Endothelial cell of umbilical vein (primary cell): ENCODE results near the gene FIG4. TPM values are rescaled to one million over a fixed set of nuclear protein-coding genes. Genes with fewer than 3 reads are reported as not detected.

Experiments used
- BruUV-seq: library from RNA; stranded (reverse); fragments of 400-500 nt; replicated peaks from 2 replicates; lab custom pipeline; 2021; lab: Mats Ljungman, UMichigan
- CTCF ChIA-PET: fragments of 300-600, 350-600 bp; sonication (Branson Sonifier 250); formaldehyde crosslinking; loops from one replicate; lab custom pipeline; 2021; ENCODE audit warnings: antibody characterized with exemption, inconsistent platforms; lab: Charles Lee
- POLR2A ChIA-PET: fragments of 300-600, 350-600 bp; sonication (Branson Sonifier 250); formaldehyde crosslinking; loops from one replicate; lab custom pipeline; 2021; ENCODE audit warnings: antibody characterized with exemption, inconsistent platforms; lab: Charles Lee
- DNase-seq: peaks from one replicate; pipeline ENCODE4 v3.0.0-alpha.2; 2011; ENCODE audit warnings: low read depth, low spot score
- FAIRE-seq: peaks from 2 replicates; lab custom pipeline; 2011; peaks lifted over from hg19 to GRCh38; lab: Jason Lieb, UNC
- H2AFZ ChIP-seq: 2 replicates; pipeline ENCODE4 v1.6.0; 2012; ENCODE audit warnings: low read depth, low read length, control low read depth, inconsistent platforms
- H3K27ac ChIP-seq: 2 replicates; pipeline ENCODE4 v1.5.1; 2011; ENCODE audit warnings: low read depth, mild to moderate bottlenecking, control low read depth, low read length, moderate library complexity; ENCODE audit not compliant: insufficient read depth
- H3K27me3 ChIP-seq, 2 experiments: 2 replicates each; pipeline versions ENCODE4 v1.6.0 to v1.6.1; 2011; ENCODE audit warnings: low read length in 2 of 2, mixed read lengths in 1 of 2; ENCODE audit not compliant: control insufficient read depth in 2 of 2, insufficient read depth in 2 of 2
- H3K36me3 ChIP-seq, 2 experiments: 2 replicates in 1 of 2; 3 replicates in 1 of 2; pipeline ENCODE4 v1.5.1; 2011; ENCODE audit warnings: low read length in 2 of 2, mild to moderate bottlenecking in 1 of 2, moderate library complexity in 1 of 2; ENCODE audit not compliant: control insufficient read depth in 2 of 2, insufficient read depth in 2 of 2; ENCODE audit errors: extremely low read depth in 1 of 2
- H3K4me1 ChIP-seq: 3 replicates; pipeline ENCODE4 v1.5.1; 2011; ENCODE audit warnings: mild to moderate bottlenecking, low read length; ENCODE audit not compliant: control insufficient read depth, insufficient read depth; ENCODE audit errors: extremely low read depth
- H3K4me2 ChIP-seq: 2 replicates; pipeline ENCODE4 v1.6.1; 2011; ENCODE audit warnings: low read length, control low read depth, mixed read lengths; ENCODE audit not compliant: insufficient read depth
- H3K4me3 ChIP-seq, 3 experiments: fragments of 200-600 bp in 1 of 3; sonication (generic), shearing (Covaris generic) in 1 of 3; replicated peaks in 1 of 3; 2 replicates each; pipeline ENCODE4 v1.5.1; 2011 to 2016; ENCODE audit warnings: control low read depth in 3 of 3, low read length in 3 of 3, mild to moderate bottlenecking in 2 of 3, inconsistent platforms in 1 of 3, low read depth in 1 of 3, moderate library complexity in 1 of 3; ENCODE audit not compliant: insufficient read depth in 1 of 3
- H3K79me2 ChIP-seq: 2 replicates; pipeline ENCODE4 v1.6.0; 2012; ENCODE audit warnings: low read length, inconsistent platforms; ENCODE audit not compliant: control insufficient read depth, insufficient read depth
- H3K9ac ChIP-seq: replicated peaks from 2 replicates; pipeline ENCODE3; 2011; ENCODE audit warnings: low read length, control low read depth; ENCODE audit not compliant: insufficient read depth; ENCODE audit errors: extremely low read depth
- H3K9me1 ChIP-seq: replicated peaks from 3 replicates; pipeline ENCODE4 v1.6.0; 2011; ENCODE audit warnings: mild to moderate bottlenecking, low read length; ENCODE audit not compliant: control insufficient read depth, insufficient read depth; ENCODE audit errors: extremely low read depth
- H3K9me3 ChIP-seq: replicated peaks from 2 replicates; pipeline ENCODE4 v1.5.1; 2012; ENCODE audit warnings: low read length, inconsistent platforms; ENCODE audit not compliant: control insufficient read depth, insufficient read depth
- H4K20me1 ChIP-seq: replicated peaks from 2 replicates; pipeline ENCODE3; 2011; ENCODE audit warnings: mild to moderate bottlenecking, low read length; ENCODE audit not compliant: control insufficient read depth, insufficient read depth; ENCODE audit errors: extremely low read depth
- CTCF ChIP-seq, 2 donors: IDR thresholded peaks; 1 replicate in 1 of 2; 2 replicates in 1 of 2; pipeline ENCODE4 v1.5.1; 2011; ENCODE audit warnings: low read length in 2 of 2, mild to moderate bottlenecking in 2 of 2, moderate library complexity in 2 of 2, control low read depth in 1 of 2, inconsistent platforms in 1 of 2, low read depth in 1 of 2; ENCODE audit not compliant: insufficient read depth in 1 of 2; ENCODE audit errors: extremely low read depth in 1 of 2
- EZH2 ChIP-seq: IDR thresholded peaks from 2 replicates; pipeline ENCODE4 v1.6.1; 2012; ENCODE audit warnings: borderline replicate concordance, low read depth, mild to moderate bottlenecking, moderate library complexity, low read length, inconsistent platforms; ENCODE audit not compliant: severe bottlenecking
- FOS ChIP-seq: IDR thresholded peaks from 2 replicates; pipeline ENCODE4 v1.6.1; 2011; ENCODE audit warnings: mild to moderate bottlenecking, low read length, moderate library complexity, borderline replicate concordance; ENCODE audit not compliant: insufficient read depth
- GATA2 ChIP-seq: IDR thresholded peaks from 2 replicates; pipeline ENCODE4 v1.7.0; 2011; ENCODE audit warnings: low read depth, mild to moderate bottlenecking, moderate library complexity, mixed read lengths, low read length; ENCODE audit not compliant: insufficient read length, insufficient read depth
- JUN ChIP-seq: IDR thresholded peaks from 2 replicates; pipeline ENCODE4 v1.6.1; 2011; ENCODE audit warnings: borderline replicate concordance, low read depth; ENCODE audit not compliant: insufficient read length, insufficient read depth
- MAX ChIP-seq: IDR thresholded peaks from 2 replicates; pipeline ENCODE4 v1.6.1; 2011; ENCODE audit not compliant: insufficient read depth, insufficient read length
- MYC ChIP-seq: IDR thresholded peaks from one replicate; pipeline ENCODE4 v1.6.1; 2011; ENCODE audit warnings: mild to moderate bottlenecking, low read depth, low read length
- POLR2A ChIP-seq: IDR thresholded peaks from 2 replicates; pipeline ENCODE4 v1.6.1; 2012; ENCODE audit warnings: low read depth, mild to moderate bottlenecking, control low read depth, low read length
- POLR2AphosphoS5 ChIP-seq: IDR thresholded peaks from 2 replicates; pipeline ENCODE4 v1.6.1; 2012; ENCODE audit warnings: low read depth, mild to moderate bottlenecking, control low read depth, low read length, moderate library complexity; ENCODE audit not compliant: insufficient read depth
- dilution Hi-C: fragments of 300-500 bp; cut with MboI; formaldehyde crosslinking; loops from one replicate; pipeline ENCODE4 v1.15.0; 2019; ENCODE audit warnings: low sequenced_read_pairs; ENCODE audit not compliant: extremely low pct_ligation_motif_present
- intact Hi-C: fragments of 100-400 bp; cut with micrococcal nuclease; formaldehyde crosslinking; loops from one replicate; pipeline ENCODE4 v1.10.0; 2022
- polyA plus RNA-seq, 4 experiments: library from polyadenylated mRNA; depleted of rRNA in 3 of 4; stranded (reverse) in 3 of 4; unstranded in 1 of 4; fragments of >200 nt; gene quantifications; 2 replicates each; pipeline versions ENCODE4 v1.2.1 to v1.2.3, GENCODE V29; 2011 to 2012; ENCODE audit warnings: missing spikeins in 1 of 4
- total RNA-seq: library from RNA; stranded (reverse); gene quantifications from 2 replicates; pipeline ENCODE4 v1.2.3, GENCODE V29; 2021

Gene FIG4
- total and polyA plus RNA-seq, 2 donors (not counting 3 experiments of a cell fraction or from before 2014, with no cell fraction given), result 7.9 to 12.2 TPM

- H3K36me3 ChIP-seq, result peaks cover 0 to 2% of the 10 kb centered on the region in 2 experiments
- dilution Hi-C loops (no loop called here), intact Hi-C loops (no loop called here)
- no peaks in the 10 kb centered on the region for H3K4me1 ChIP-seq
- no peak overlapping the region for H3K9ac ChIP-seq
- H4K20me1 ChIP-seq, result no peaks in the 10 kb centered on the region
- BruUV-seq, result no TSS peak
- no peak overlapping the region for H3K4me2 ChIP-seq
- TF ChIP-seq POLR2AphosphoS5 (no peak), POLR2A (no peak), JUN (no peak), EZH2 (no peak), MYC (no peak), FOS (no peak)
- FAIRE-seq (no peak), DNase-seq (no peak)
- H3K79me2 ChIP-seq, result no peaks in the 10 kb centered on the region
- H3K9me3 ChIP-seq, result no peaks in the 10 kb centered on the region
- POLR2A ChIA-PET, result no interaction called here
- no peak overlapping the region for H2AFZ ChIP-seq
- CTCF ChIA-PET, result interaction anchor here (1.6 kb wide), 1 partner anchor 13 kb away, joined by 3 read pairs; no protein-coding TSS in a partner anchor
- no peaks in the 10 kb centered on the region for H3K27me3 ChIP-seq
- no peak overlapping the region for H3K27ac ChIP-seq
- H3K9me1 ChIP-seq, result peaks cover 2% of the 10 kb centered on the region
- H3K4me3 ChIP-seq, result no peak overlapping the region
These were observed 78.1 kb downstream of the FIG4 start for GRCh38 chr6:109769213-109769612.

- dilution Hi-C loops (no loop called here), intact Hi-C loops (no loop called here)
- Histone ChIP-seq H3K9me1 (peaks cover 2% of the 10 kb centered on the region), H3K9me3 (no peaks in the 10 kb centered on the region), H3K27me3 (no peaks in the 10 kb centered on the region), H3K4me3 (no peak overlapping the region), H3K79me2 (no peaks in the 10 kb centered on the region), H4K20me1 (no peaks in the 10 kb centered on the region), H3K4me2 (no peak overlapping the region), H3K36me3 (peaks cover 0 to 2% of the 10 kb centered on the region in 2 experiments), H3K27ac (no peak overlapping the region), H3K9ac (no peak overlapping the region), H3K4me1 (no peaks in the 10 kb centered on the region), H2AFZ (no peak overlapping the region)
- no TSS peak for BruUV-seq
- ChIA-PET CTCF (no interaction called here), POLR2A (no interaction called here)
- TF ChIP-seq FOS (no peak), MAX (no peak), POLR2A (no peak), GATA2 (no peak), EZH2 (no peak), CTCF (IDR thresholded peaks at IDR 0.05; ENCODE audit: extremely low read depth in 1 of 2, insufficient read depth in 1 of 2, low read depth in 1 of 2, low read length in 2 of 2) (no peak), POLR2AphosphoS5 (no peak), MYC (no peak), JUN (no peak)
- FAIRE-seq (no peak), DNase-seq (no peak)
These were observed 79.0 kb downstream of the FIG4 start for GRCh38 chr6:109770047-109770446.
